ENCODE measurements around the gene REPS1. TPM values are rescaled to one million over a fixed set of nuclear protein-coding genes. Genes with fewer than 3 reads are reported as not detected.
"Not testable (repeated sequence)": the region's sequence is repeated elsewhere in the genome, so short reads cannot be mapped to it uniquely, and the experiment has no call there.

REPS1 gene
- total and polyA plus RNA-seq, 2 of the 13 experiments (the other 11 are each of a cell fraction or from before 2014, with no cell fraction given), result 36.4 to 38.3 TPM

- Histone ChIP-seq H2AFZ (ENCODE audit: low read length) (peak overlapping the region; percentile 22), H3K4me2 (ENCODE audit: low read depth, low read length) (peak overlapping the region; percentile 95), H3K27me3 (ENCODE audit: control insufficient read depth in 1 of 2, insufficient read depth in 2 of 2, low read length in 2 of 2) (peaks cover 2 to 28% of the 10 kb centered on the region in 2 experiments), H3K27ac (ENCODE audit: extremely low read length, insufficient read depth, low read length) (no peak overlapping the region), H3K36me3 (replicated peaks in 1 of 2; ENCODE audit: control insufficient read depth in 1 of 2, insufficient read depth in 2 of 2, low read length in 2 of 2) (no peaks in the 10 kb centered on the region), H3K4me1 (ENCODE audit: insufficient read depth, low read length) (peaks cover 19% of the 10 kb centered on the region), H3K9ac (ENCODE audit: insufficient read depth, low read depth, low read length) (no peak overlapping the region), H3K79me2 (ENCODE audit: insufficient read depth, low read length) (no peaks in the 10 kb centered on the region), H3K9me3 (ENCODE audit: low read length) (no peaks in the 10 kb centered on the region), H4K20me1 (ENCODE audit: insufficient read depth, low read length) (no peaks in the 10 kb centered on the region), H3K4me3 (replicated peaks in 1 of 3; ENCODE audit: insufficient read depth in 1 of 3, low read depth in 2 of 3, low read length in 3 of 3) (peak overlapping the region in 2 of 3 experiments; percentile 72 to 81; a peak in 2 of 6 replicates)
- intact Hi-C loops (cut with micrococcal nuclease; ENCODE audit: unreplicated experiment) (no loop called here), in situ Hi-C loops (cut with HindIII; ENCODE audit: extremely low pct_ligation_motif_present, low pct_unique_long_range_greater_than_20kb) (no loop called here)
- FAIRE-seq (no peak), DNase-seq (ENCODE audit: low spot score) (no peak), ATAC-seq (peak; percentile 20)
- ChIA-PET POLR2A (interaction anchor here (0.8 kb wide), 1 partner anchor 348 kb away, joined by 3 read pairs; no protein-coding TSS in a partner anchor), CTCF (ENCODE audit: low intra/inter-chr PET ratio, low total read pairs) (no interaction called here)
- 8% methylated on average over 10 of the region's 10 CpGs for WGBS (ENCODE audit: low lambda C conversion rate)
- no TSS peak for BruUV-seq (replicated peaks)
- TF ChIP-seq, protein P1, sequence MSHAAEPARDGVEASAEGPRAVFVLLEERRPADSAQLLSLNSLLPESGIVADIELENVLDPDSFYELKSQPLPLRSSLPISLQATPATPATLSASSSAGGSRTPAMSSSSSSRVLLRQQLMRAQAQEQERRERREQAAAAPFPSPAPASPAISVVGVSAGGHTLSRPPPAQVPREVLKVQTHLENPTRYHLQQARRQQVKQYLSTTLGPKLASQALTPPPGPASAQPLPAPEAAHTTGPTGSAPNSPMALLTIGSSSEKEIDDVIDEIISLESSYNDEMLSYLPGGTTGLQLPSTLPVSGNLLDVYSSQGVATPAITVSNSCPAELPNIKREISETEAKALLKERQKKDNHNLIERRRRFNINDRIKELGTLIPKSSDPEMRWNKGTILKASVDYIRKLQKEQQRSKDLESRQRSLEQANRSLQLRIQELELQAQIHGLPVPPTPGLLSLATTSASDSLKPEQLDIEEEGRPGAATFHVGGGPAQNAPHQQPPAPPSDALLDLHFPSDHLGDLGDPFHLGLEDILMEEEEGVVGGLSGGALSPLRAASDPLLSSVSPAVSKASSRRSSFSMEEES (CRISPR knock-in tag; IDR thresholded peaks at IDR 0.05), result no peak
- TF ChIP-seq, protein P2, sequence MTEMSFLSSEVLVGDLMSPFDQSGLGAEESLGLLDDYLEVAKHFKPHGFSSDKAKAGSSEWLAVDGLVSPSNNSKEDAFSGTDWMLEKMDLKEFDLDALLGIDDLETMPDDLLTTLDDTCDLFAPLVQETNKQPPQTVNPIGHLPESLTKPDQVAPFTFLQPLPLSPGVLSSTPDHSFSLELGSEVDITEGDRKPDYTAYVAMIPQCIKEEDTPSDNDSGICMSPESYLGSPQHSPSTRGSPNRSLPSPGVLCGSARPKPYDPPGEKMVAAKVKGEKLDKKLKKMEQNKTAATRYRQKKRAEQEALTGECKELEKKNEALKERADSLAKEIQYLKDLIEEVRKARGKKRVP (CRISPR knock-in tag; IDR thresholded peaks at IDR 0.05), result peak in 1 of 2 experiments; percentile 40; a peak in 1 of 4 replicates
- TF ChIP-seq EZH2 (conservative IDR thresholded peaks at IDR 0.05; ENCODE audit: low read depth, low read length), result 0 out of 2 replicates have a peak, but pooled peaks have one; percentile 27
- no peak for TF ChIP-seq ZNF746 (CRISPR knock-in tag; IDR thresholded peaks at IDR 0.05)
- TF ChIP-seq ZNF136 (CRISPR knock-in tag; IDR thresholded peaks at IDR 0.05; ENCODE audit: low read depth), result no peak
- 0 out of 2 replicates have a peak, but pooled peaks have one; percentile 17 for TF ChIP-seq CBX2 (IDR thresholded peaks at IDR 0.05; ENCODE audit: low read depth, low read length)
- TF ChIP-seq CBX2 (CRISPR knock-in tag; IDR thresholded peaks at IDR 0.05; ENCODE audit: low read depth), result no peak
- no peak for TF ChIP-seq ZNF616 (CRISPR knock-in tag; IDR thresholded peaks at IDR 0.05; ENCODE audit: low read depth)
Measured at GRCh38 chr6:139027620-139028182, 39.6 kb upstream of the REPS1 start.

- H3K27ac ChIP-seq (ENCODE audit: extremely low read length, insufficient read depth, low read length); H3K9ac ChIP-seq (ENCODE audit: insufficient read depth, low read depth, low read length); H3K79me2 ChIP-seq (ENCODE audit: insufficient read depth, low read length); H2AFZ ChIP-seq (ENCODE audit: low read length); ATAC-seq; FAIRE-seq; H3K4me2 ChIP-seq (ENCODE audit: low read depth, low read length); POLR2A ChIA-PET; H3K36me3 ChIP-seq (replicated peaks in 1 of 2; ENCODE audit: control insufficient read depth in 1 of 2, insufficient read depth in 2 of 2, low read length in 2 of 2); H4K20me1 ChIP-seq (ENCODE audit: insufficient read depth, low read length); BruUV-seq (replicated peaks); H3K9me3 ChIP-seq (ENCODE audit: low read length); intact Hi-C loops (cut with micrococcal nuclease; ENCODE audit: unreplicated experiment); in situ Hi-C loops (cut with HindIII; ENCODE audit: extremely low pct_ligation_motif_present, low pct_unique_long_range_greater_than_20kb); CTCF ChIA-PET (ENCODE audit: low intra/inter-chr PET ratio, low total read pairs); DNase-seq (ENCODE audit: low spot score); H3K4me3 ChIP-seq (replicated peaks in 1 of 3; ENCODE audit: insufficient read depth in 1 of 3, low read depth in 2 of 3, low read length in 3 of 3): not testable (repeated sequence)
- 47% methylated on average over 3 of the region's 3 CpGs for WGBS (ENCODE audit: low lambda C conversion rate)
- Histone ChIP-seq H3K27me3 (ENCODE audit: control insufficient read depth in 1 of 2, insufficient read depth in 2 of 2, low read length in 2 of 2) (peaks cover 2 to 28% of the 10 kb centered on the region in 2 experiments), H3K4me1 (ENCODE audit: insufficient read depth, low read length) (peaks cover 19% of the 10 kb centered on the region)
Measured at GRCh38 chr6:139025416-139025815, 37.4 kb upstream of the REPS1 start.
